NCI-H1417 (cell line): ENCODE measurements around the gene TLE5.
"Not testable (repeated sequence)": the region's sequence is repeated elsewhere in the genome, so short reads cannot be mapped to it uniquely, and the experiment has no call there.

Experiments used
- DNase-seq, 3 experiments: peaks; one replicate each; lab custom pipeline; 2025; lab: John Stamatoyannopoulos, UW

The TLE5 gene

DNA sequence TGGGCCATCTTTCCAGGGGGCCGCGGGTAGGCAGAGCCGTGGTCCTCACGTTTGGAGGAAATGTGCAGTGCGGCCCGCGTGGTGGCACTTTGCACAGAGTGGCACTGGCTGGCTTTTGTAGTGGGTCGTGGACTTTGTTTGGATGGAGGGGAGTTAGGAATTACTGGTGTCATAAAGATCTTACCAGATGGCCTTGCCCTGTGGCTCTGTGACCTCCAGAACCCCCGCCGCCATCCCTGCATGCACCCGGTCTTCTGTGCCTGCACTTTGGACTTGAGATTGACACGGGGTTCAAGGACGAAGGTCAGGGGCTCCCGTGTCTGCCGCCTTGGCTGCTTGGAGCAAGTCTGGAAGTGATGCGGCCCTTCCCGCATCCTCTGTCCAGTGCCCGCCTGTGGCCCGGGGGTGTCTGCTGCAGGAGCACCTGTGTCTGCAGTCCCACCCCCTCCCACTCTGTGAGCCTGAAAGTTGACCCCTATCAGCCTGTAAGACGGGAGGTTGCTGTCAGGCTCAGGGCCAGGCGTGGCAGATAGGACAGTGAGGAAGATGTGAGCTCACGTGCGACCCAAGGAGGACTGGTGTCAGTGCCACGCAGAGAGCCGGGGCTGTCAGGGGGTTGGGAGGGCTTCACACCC, 34.1 kb upstream of the TLE5 start:
- DNase-seq, result no peak

DNA sequence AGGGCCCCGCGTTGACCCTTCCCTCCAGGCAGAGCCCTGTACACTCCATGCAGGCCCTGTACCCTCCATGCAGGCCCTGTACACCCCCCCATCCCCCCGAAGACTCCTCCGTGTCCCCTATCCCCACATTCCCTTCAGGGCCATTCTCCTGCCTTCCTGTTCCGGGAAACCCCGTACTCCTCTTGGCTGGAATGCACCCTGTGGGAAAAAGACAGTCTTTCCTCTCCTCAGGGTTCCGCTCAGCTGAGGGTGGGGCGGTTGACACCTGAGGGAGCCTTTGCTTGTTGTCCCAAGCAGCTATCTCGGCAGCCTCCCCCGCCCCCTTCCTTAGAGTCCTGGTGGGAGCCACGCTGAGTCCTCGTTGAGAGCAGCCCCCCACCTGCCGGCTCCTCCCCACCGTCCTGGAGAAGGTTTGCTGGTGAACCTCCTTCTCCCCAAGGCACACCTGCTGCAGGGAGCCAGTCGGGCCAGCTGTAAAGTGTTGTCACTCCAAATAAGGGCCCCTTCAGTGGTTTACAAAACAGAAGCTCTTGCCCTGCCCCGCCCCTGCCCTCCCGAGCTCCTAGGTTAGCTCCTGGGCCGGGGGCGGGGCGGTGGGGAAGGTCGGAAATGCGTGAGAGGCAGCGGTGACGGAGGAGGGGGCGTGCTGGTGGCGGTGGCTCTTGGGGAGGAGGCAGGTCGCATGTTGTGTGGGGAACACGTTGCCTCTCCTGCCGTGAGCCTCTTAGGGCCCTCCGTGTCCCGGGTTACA, 33.3 kb upstream of the TLE5 start:
- DNase-seq, result peak in 1 of 3 experiments; percentile 29

DNA sequence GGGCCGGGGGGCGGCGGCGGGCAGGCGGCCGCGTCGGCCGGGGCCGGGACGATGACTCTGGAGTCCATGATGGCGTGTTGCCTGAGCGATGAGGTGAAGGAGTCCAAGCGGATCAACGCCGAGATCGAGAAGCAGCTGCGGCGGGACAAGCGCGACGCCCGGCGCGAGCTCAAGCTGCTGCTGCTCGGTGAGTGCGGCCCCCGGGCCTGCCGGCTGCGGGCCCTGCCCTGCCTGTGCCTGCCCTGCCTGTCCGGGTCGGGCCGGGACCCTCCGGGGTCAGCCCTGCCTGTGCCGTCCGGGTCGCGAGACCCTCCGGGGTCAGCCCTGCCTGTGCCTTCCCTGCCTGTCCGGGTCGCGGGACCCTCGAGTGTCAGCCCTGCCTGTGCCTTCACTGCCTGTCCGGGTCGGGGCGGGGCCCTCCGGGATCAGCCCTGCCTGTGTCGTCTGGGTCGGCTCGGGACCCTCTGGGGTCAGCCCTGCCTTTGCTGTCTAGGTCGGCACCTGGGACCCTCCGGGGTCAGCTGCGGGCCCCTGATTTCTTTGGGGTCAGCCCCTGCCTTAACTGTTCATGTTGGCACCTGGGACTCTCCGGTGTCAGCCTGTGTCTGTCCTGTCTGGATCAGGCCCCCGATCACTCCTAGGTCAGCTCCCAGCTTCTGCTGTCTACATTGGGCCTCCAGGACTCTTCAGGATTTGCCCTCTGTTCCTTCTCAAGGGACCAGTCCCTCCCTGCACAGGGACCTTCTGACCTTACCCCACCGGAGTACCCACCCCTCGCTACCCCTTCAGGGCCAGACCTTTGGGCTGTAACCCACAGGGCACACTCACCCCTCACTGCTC, 32.5 kb upstream of the TLE5 start:
- DNase-seq, result peak in 1 of 3 experiments; percentile 29

DNA sequence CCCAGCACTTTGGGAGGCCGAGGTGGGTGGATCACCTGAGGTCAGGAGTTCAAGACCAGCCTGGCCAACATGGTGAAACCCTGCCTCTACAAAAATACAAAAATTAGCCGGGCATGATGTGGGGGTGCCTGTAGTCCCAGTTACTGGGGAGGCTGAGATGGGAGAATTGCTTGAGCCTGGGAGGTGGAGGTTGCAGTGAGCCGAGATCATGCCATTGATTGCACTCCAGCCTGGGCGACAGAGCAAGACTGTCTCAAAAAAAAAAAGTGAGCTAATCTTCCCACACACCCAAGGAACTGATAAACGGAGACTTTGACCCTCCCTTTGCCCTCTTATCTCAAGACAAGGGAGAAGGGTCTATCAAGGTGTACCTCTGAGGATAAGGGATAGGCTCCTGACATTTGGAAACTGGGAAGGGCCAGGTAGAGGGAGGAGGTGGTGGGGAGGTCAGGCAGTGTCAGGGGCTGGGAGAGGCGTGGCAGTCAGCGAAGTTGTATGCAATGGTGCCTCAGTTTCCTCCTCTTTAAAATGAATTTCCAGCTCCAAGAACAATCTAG, 27.1 kb upstream of the TLE5 start:
- DNase-seq, result not testable (repeated sequence)

DNA sequence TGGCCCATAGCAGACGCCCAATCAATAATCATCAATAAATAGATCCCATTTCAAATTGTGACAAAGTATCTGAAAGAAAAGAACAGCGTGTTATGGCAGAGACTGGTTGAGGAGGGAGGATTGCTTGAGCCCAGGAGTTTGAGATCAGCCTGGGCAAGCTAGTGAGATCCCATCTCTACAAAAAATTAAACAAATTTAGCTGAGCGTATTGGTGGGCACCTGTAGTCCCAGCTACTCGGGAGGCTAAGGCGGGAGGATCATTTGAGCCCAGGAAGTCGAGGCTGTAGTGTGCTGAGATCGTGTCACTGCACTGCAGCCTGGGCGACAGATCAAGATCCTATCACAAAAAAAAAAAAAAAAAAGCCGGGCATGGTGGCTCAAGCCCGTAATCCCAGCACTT, 25.5 kb upstream of the TLE5 start:
- DNase-seq, result no peak

DNA sequence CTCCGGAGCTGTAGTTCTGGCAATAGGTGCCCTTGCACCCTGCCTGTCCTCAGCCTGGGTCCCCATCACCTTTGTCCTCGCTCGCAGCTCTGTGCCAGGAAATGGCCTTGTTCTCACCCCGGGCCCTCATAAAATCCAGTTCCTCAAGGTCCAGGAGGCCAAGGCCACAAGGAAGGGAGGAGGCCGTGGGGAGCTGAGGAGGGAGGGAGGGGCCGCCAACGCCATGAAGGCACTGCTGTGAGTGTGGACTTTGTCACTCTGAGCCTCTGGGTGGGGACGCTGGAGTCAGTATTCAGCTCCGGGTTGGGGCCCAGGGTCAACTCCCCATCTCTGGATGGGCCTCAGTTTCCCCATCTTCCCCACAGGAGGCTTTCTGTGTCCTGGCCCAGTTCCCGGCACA, 22.6 kb upstream of the TLE5 start:
- no peak for DNase-seq

DNA sequence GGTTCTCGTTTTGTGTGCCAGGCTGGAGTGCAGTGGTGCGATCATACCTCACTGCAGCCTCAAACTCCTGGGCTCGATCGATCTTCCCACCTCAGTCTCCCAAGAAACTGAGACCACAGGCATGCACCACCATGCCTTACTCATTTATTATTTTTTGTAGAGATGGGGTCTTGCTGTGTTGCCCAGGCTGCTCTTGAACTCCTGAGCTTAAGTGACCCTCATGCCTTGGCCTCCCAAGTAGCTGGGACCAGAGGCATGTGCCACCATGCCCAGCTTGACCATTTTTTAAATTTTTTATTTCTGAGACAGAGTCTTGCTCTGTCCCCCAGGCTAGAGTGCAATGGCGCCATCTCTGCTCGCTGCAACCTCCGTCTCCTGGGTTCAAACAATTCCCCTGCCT, 21.7 kb upstream of the TLE5 start:
- DNase-seq, result no peak

DNA sequence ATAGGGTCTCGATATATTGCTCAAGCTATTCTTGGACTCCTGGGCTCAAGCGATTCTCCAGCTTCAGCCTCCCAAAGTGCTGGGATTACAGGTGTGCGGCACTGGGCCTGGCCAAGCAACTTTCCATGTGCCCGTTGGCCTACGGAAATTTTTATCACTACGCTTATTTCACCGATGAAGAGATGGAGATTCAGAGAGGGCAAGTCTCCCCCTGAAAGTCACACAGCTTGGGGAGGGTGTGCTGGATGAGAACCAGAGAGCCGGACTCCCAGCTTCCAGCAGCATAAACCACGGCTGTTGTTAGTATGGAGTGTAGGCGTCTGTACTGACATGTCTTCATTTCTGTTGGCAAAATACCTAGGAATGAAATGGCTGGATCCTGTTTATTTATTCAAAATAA, 20.0 kb upstream of the TLE5 start:
- no peak for DNase-seq

DNA sequence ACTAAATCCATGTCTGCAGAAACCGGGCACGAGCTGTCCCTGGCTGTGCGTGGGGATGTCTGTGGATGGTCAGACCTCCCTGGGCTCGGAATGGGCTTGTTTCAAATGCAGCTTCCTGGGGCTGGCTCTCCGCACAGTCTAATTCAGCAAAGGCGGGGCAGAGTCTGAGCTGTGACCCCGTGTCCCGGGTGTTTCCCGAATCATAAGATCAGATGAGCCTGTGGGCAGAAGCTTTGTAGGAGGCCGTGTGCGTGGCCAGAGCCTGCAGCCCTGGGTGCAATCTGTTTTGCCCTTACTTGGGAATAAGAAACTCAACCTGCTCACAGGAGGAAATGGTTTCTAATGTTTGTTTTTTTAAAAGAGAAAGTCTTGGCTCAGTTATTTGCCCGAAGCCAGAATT, 18.0 kb upstream of the TLE5 start:
- no peak for DNase-seq

DNA sequence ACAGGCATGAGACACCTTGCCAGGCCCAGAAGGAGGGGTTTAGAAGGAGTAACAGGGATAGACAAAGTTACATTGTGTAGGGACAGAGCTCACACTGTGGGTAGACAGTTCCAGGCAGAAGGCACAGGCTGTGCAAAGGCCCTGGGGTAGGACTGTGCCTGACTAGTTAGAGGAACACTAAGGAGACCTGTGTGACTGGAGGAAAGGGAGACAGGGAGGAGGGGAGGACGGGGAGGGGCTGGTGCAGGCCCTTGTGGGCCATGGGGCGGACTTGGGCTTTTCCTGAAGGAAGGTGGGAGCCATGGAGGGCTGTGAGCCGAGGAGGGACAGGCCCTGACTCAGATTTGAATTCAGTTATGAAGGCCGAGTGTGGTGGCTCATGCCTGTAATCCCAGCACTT, 17.3 kb upstream of the TLE5 start:
- DNase-seq, result no peak

DNA sequence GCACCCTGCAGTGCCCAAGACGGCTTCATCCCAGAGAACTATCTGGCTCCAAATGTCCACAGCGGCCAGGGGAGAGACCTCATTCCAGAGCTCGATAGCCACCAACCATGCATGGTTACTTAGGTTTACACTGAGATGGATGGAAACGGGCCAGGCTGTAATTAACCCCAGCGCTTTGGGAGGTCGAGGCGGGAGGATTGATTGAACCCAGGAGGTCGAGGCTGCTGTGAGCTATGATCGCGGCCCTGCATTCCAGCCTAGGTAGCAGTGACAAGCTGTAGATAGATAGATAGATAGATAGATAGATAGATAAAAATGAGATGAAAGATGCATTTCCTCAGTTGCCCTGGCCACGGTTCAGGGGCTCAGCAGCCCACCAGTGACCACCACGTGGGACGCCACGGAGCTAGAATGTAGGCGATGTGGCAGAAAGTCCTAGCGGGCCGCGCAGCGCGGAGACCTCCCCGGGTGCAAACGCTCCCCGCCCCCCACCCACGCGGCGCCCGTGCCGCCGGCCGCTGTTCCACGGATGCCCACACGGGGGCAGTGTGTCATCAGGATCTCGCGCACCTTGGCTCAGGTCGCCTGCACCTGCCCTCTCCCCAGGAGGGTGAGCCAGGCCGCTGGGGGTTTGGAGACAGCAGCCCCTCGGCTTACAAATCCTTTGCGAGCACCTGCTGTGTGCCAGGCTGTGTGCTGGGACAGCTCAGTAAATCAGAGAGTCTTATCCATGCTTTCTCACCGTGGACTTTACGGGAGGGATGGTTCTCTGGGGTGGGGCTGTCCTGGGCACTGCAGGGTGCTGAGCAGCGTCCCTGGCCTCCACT, 13.5 kb upstream of the TLE5 start:
- peak; percentile 78 to 91 (median 87) for DNase-seq

DNA sequence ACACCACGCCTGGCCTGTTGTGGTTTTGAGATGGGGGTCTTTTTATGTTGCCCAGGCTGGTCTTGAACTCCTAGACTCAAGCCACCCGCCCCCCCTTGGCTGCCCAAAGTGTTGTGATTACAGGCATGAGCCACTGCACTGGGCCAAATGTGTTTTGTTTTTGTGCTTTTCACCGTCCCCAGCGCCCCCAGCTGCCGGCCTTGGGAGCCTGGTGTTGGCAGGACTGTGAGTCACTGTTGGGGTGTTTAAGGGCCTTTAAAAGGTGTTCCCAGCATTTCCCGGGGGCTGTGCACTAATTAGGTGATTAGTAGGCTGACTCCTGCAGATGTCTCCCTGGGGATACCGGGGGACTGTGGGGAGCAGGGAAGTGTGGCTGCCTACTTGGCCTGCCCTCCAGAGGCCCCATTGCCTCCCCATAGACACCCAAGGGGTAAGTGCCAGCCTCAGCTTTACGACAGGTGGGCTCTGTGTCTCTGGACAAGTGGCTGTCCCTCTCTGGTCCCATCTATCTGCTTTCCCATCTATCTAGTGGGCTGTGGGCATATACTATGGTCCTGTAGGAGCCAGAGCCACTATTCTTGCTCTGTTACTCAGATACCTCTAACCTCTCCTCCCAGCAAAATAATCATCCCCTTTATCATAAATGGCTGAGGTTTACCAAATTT, 11.8 kb upstream of the TLE5 start:
- DNase-seq, result no peak

DNA sequence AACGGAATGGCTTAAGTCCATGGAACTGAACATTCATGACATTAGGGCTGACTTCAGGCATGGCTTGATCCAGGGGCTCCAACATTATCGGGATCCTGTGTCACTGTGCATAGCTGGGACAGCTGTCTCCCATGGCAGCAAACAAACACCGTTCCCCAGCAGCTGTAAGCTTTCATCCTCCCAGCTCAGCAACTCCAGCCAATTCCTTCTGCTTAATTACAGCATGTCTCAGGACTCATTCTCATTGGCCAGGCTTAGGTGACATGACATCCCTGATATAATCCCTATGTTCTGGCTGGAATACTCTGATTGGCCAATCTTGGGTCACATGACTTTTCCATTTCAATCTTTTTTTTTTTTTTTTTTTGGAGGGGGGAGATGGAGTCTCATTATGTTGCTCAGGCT, 10.9 kb upstream of the TLE5 start:
- DNase-seq, result peak in 2 of 3 experiments; percentile 44 to 87

DNA sequence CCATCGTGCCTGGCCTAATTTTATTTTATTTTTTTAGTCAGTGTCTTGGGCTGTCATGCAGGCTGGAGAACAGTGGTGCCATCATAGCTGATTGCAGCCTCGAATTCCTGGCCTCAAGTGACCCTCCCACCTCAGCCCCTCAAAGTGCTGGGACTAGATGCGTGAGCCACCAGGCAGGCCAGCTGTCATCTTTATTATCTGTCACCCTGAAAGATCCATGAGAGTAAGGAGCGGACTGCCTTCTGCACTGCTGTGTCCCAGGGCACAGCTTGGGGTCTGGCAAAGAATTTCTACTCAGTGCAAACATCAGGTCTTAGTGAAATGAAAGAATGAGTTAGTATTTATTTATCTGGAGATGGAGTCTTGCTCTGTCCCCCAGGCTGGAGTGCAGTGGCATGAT, 9.5 kb upstream of the TLE5 start:
- DNase-seq, result no peak

DNA sequence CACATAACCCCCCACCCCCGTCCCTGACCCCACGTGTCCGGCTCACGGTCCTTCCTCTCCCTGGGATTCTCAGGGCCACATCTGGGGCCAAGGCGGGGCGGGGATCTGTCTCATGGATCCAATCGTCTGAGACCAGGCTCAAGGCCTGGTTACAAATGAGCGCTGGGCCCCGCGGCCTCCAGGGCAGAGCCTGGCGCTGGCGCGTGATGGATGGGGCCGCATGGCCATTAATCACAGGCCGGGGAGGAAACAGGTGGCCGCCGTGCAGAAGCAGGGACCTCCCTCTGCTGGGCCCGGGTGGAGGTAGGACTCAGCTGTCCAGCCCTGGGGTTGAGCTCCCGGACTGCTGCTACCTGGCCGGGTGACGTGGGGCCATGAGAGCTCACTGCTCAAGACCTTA, 5.8 kb upstream of the TLE5 start:
- peak; percentile 18 to 94 (median 88) for DNase-seq

DNA sequence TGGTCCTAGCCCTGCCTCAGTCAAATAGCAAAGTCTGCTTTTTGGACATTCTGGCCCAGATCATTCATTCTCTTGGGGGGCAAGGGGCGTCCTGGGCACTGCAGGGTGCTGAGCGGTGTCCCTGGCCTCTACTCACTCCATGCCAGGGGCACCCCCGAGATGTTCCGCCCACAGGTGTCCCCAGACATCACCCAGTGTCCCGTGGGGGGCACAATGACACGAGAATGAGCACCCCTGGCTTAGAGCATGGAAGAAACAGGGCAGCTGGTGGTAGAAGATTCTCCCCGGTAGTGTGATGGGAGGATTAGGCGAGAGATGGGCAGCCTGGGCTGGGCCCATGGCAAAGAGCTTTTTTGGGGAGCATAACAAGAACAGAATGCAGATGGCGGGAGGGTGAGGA, 5.3 kb upstream of the TLE5 start:
- DNase-seq, result no peak

DNA sequence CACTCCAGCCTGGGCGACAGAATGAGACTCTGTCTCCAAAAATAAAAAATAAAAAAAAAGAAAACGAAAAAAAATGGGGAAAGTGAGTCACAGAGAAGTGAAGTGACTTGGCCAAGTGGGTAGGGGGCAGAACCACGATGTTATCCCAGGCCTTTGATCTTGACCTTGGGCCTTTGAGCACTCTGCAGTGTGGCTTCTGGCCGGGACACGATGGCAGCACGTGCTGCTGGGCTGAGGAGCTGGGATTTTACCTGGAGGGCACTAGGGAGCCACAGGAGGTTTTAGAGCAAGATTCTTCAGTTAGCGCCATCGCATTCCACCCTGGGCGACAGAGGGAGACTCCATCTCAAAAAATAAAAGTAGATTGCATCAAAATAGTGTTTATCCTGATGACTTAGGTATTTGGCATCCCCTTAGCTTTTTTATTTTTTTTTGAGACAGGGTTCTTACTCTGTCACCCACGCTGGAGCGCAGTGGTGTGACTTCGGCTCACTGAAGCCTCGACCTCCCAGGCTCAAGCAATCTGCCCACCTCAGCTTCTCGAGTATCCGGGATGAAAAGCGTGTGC, 4.3 kb upstream of the TLE5 start:
- DNase-seq, result no peak

DNA sequence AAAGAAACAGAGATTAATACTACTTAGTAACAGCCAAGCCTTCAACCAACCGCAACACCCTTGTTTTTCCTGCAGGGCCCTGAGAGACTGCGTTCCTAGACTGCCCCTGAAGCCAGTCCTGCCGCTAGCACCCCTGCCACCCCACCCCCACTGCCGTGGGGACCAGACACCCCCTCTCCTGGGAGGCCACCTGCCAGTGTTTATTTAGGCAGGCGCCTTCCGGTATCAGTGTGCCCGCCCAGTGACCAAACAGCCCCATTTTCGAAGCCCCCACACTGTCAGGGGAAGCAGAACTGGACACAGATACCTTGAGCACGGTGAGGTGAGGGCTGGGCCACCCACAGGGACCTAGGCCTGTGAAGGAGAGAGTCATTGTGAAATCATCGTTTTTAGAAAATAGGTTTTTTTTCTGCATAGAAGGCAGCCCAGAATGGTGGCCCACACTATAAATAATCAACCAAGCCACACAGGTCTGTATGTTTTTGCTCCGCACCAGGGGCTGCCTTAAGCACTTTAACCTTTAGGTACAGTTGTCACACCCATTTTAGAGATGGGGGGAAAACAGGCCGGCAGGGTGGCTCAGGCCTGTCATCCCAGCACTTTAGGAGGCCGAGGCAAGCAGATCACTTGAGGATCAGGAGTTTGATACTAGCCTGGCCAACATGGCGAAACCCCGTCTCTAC, 3.5 kb upstream of the TLE5 start:
- DNase-seq, result peak in 2 of 3 experiments; percentile 91 to 97

DNA sequence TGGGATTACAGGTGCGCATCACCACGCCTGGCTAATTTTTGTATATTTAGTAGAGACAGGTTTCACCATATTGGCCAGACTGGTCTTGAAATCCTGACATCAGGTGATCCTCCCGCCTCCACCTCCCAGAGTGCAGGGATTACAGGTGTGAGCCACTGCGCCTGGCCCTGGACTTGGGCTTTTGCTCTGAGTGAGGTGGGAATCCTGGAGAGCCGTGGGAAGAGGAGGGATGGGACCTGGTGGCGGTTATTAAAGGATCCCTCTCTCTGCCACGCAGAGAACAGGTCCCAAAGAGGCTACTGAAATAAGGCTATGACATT, 1.7 kb upstream of the TLE5 start:
- no peak for DNase-seq
